Activated CD4-positive, alpha-beta T cell treated with anti-CD3 and anti-CD28 coated beads, Interleukin-2, amount 50 U/mL, for 1 hour (primary cell): ENCODE results near the gene SLC24A3.

Experiments
- DNase-seq: peaks from one replicate; pipeline ENCODE4 v3.0.0-alpha.2; 2020

The SLC24A3 gene

GRCh38 chr20:19760371-19760721 is 547.9 kb downstream of the SLC24A3 start:
- DNase-seq: no peak

GRCh38 chr20:19761326-19761725 is 548.9 kb downstream of the SLC24A3 start:
- no peak for DNase-seq

- no peak for DNase-seq
Measured at GRCh38 chr20:19761841-19762240, 549.4 kb downstream of the SLC24A3 start.

GRCh38 chr20:19764207-19764606 is 551.8 kb downstream of the SLC24A3 start:
- no peak for DNase-seq

- no peak for DNase-seq
Measured at GRCh38 chr20:19765266-19765665, 552.8 kb downstream of the SLC24A3 start.

- no peak for DNase-seq
Measured at GRCh38 chr20:19765913-19766312, 553.5 kb downstream of the SLC24A3 start.

GRCh38 chr20:19767070-19767469 is 554.6 kb downstream of the SLC24A3 start:
- no peak for DNase-seq

- DNase-seq: no peak
Measured at GRCh38 chr20:19768325-19768842, 555.9 kb downstream of the SLC24A3 start.

- DNase-seq: no peak
Measured at GRCh38 chr20:19769507-19769906, 557.1 kb downstream of the SLC24A3 start.

GRCh38 chr20:19770375-19770774 is 557.9 kb downstream of the SLC24A3 start:
- DNase-seq: no peak

GRCh38 chr20:19771031-19771430 is 558.6 kb downstream of the SLC24A3 start:
- no peak for DNase-seq
